Kidney tubule cell (primary cell): ENCODE results near the gene POLE.

Experiments
- DNase-seq: peaks from one replicate; pipeline ENCODE4 v3.0.0-alpha.2; 2018; ENCODE audit warnings: low spot score

Gene POLE

GRCh38 chr12:132579744-132580143, 107.4 kb downstream of the POLE start:
- no peak for DNase-seq

- no peak for DNase-seq
Observed at GRCh38 chr12:132578826-132579225, 108.3 kb downstream of the POLE start.

GRCh38 chr12:132578118-132578517, 109.0 kb downstream of the POLE start:
- DNase-seq = no peak

- no peak for DNase-seq
Observed at GRCh38 chr12:132577191-132577920, 109.8 kb downstream of the POLE start.

GRCh38 chr12:132576701-132577100, 110.4 kb downstream of the POLE start:
- DNase-seq = no peak

- DNase-seq = no peak
Observed at GRCh38 chr12:132575661-132576060, 111.5 kb downstream of the POLE start.

GRCh38 chr12:132574271-132574996, 112.7 kb downstream of the POLE start:
- no peak for DNase-seq
